HG03565 (cell line): ENCODE data around the gene AFAP1.

ENCODE experiments used
- ATAC-seq: cut with Tn5 transposase; IDR thresholded peaks from one replicate; pipeline ENCODE4 v1.9.1; 2021; ENCODE audit warnings: mild to moderate bottlenecking, moderate library complexity; ENCODE audit not compliant: unreplicated experiment

AFAP1 gene

GRCh38 chr4:7745301-7745885 is 194.3 kb downstream of the AFAP1 start:
- ATAC-seq: no peak

GRCh38 chr4:7744142-7744804 is 195.4 kb downstream of the AFAP1 start:
- ATAC-seq: no peak

GRCh38 chr4:7742807-7743280 is 196.8 kb downstream of the AFAP1 start:
- ATAC-seq: no peak

- no peak for ATAC-seq
These were observed 197.5 kb downstream of the AFAP1 start for GRCh38 chr4:7741946-7742806.

- ATAC-seq: no peak
These were observed 198.7 kb downstream of the AFAP1 start for GRCh38 chr4:7740866-7741525.

- ATAC-seq: no peak
These were observed 199.5 kb downstream of the AFAP1 start for GRCh38 chr4:7739918-7740865.

GRCh38 chr4:7739077-7739917 is 200.4 kb downstream of the AFAP1 start:
- ATAC-seq: no peak

GRCh38 chr4:7738458-7739076 is 201.1 kb downstream of the AFAP1 start:
- no peak for ATAC-seq

- ATAC-seq: no peak
These were observed 201.8 kb downstream of the AFAP1 start for GRCh38 chr4:7737752-7738457.

GRCh38 chr4:7737268-7737645 is 202.4 kb downstream of the AFAP1 start:
- no peak for ATAC-seq

GRCh38 chr4:7736436-7737267 is 203.0 kb downstream of the AFAP1 start:
- no peak for ATAC-seq

GRCh38 chr4:7735961-7736360 is 203.7 kb downstream of the AFAP1 start:
- no peak for ATAC-seq

- ATAC-seq: no peak
These were observed 204.3 kb downstream of the AFAP1 start for GRCh38 chr4:7735395-7735794.

GRCh38 chr4:7734651-7735260 is 204.9 kb downstream of the AFAP1 start:
- no peak for ATAC-seq

- ATAC-seq: no peak
These were observed 205.6 kb downstream of the AFAP1 start for GRCh38 chr4:7733801-7734650.

GRCh38 chr4:7733201-7733600 is 206.5 kb downstream of the AFAP1 start:
- no peak for ATAC-seq
